ENCODE data around the gene KCTD13. TPM values are rescaled to one million over a fixed set of nuclear protein-coding genes. Genes with fewer than 3 reads are reported as not detected.
A peak's percentile ranks its signal among the peaks of the same experiment; 100 is the strongest.
"Not testable (repeated sequence)": the region's sequence is repeated elsewhere in the genome, so short reads cannot be mapped to it uniquely, and the experiment has no call there.

Gene KCTD13
- total and polyA plus RNA-seq, 9 donors, result 4.3 to 18.8 (median 12.2) TPM

- H3K27me3 ChIP-seq (ENCODE audit: control insufficient read depth, insufficient read depth, low read length), result peaks cover under 1% of the 10 kb centered on the region
- 89% methylated on average over 3 of the region's 4 CpGs for WGBS (ENCODE audit: insufficient coverage)
- no peak for DNase-seq
- H3K9me3 ChIP-seq (replicated peaks; ENCODE audit: control insufficient read depth, low read depth, low read length), result no peaks in the 10 kb centered on the region
- H3K36me3 ChIP-seq (ENCODE audit: control insufficient read depth, insufficient read depth, low read length), result no peaks in the 10 kb centered on the region
- H3K4me3 ChIP-seq (ENCODE audit: low read length), result no peak overlapping the region
- H3K4me1 ChIP-seq (ENCODE audit: control insufficient read depth, insufficient read depth, low read length), result no peaks in the 10 kb centered on the region
- no peak overlapping the region for H3K27ac ChIP-seq (ENCODE audit: low read length)
Observed at GRCh38 chr16:29950806-29951461, 24.9 kb upstream of the KCTD13 start.

GRCh38 chr16:29947897-29948296 lies 21.9 kb upstream of the KCTD13 start:
- DNase-seq, result no peak
- H3K27me3 ChIP-seq (ENCODE audit: control insufficient read depth, insufficient read depth, low read length), result no peaks in the 10 kb centered on the region
- no peaks in the 10 kb centered on the region for H3K36me3 ChIP-seq (ENCODE audit: control insufficient read depth, insufficient read depth, low read length)
- H3K27ac ChIP-seq (ENCODE audit: low read length), result no peak overlapping the region
- H3K4me3 ChIP-seq (ENCODE audit: low read length), result no peak overlapping the region
- no CpG with 5 or more reads among the region's 2 CpGs for WGBS (ENCODE audit: insufficient coverage)
- peaks cover 8% of the 10 kb centered on the region for H3K4me1 ChIP-seq (ENCODE audit: control insufficient read depth, insufficient read depth, low read length)
- no peaks in the 10 kb centered on the region for H3K9me3 ChIP-seq (replicated peaks; ENCODE audit: control insufficient read depth, low read depth, low read length)

DNA sequence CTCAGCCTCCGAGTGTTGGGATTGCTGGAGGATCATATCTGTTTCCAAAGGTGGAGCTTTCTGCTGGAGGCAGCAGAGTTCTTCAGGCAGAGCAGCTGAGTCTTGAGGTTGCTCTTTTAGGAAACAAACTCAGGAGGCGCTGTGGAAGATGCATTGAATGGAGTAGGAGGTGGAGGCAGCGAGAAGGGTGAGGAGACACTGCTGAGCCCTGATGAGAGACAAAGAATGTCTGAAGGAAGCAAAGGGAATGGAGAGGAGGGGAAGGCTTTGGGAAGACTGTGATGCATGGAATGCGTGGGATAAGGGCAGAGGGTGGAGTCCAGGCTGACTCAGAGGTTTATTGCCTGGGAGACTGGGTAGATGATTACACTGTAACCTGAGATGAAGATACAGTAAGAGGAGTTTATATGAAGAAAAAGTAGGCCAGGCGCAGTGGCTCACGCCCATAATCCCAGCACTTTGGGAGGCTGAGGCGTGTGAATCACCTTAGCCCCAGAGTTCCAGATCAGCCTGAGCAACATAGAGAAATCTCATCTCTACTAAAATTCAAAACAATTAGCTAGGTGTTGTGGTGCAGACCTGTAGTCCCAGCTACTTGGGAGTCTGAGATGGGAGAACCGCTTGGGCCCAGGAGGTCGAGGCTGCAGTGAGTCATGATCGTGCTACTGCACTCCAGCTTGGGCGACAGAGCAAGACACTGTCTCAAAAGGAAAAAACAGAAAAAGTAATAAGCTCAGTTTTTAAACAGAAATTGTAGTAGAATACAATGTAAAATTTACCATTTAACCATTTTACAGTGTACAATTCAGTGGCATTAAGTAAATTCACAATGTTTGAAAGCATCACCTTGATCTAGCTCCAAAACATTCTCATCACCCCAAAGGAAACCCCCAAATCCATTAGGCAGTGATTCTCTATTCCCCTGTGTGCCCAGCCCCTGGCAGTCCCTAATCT lies 18.1 kb upstream of the KCTD13 start:
- WGBS (ENCODE audit: insufficient coverage), result 27% methylated on average over 6 of the region's 11 CpGs
- Histone ChIP-seq H3K27me3 (ENCODE audit: control insufficient read depth, insufficient read depth, low read length) (no peaks in the 10 kb centered on the region), H3K4me1 (ENCODE audit: control insufficient read depth, insufficient read depth, low read length) (peaks cover 8% of the 10 kb centered on the region), H3K36me3 (ENCODE audit: control insufficient read depth, insufficient read depth, low read length) (no peaks in the 10 kb centered on the region), H3K4me3 (ENCODE audit: low read length) (no peak overlapping the region), H3K27ac (ENCODE audit: low read length) (peak overlapping the region; percentile 47), H3K9me3 (replicated peaks; ENCODE audit: control insufficient read depth, low read depth, low read length) (no peaks in the 10 kb centered on the region)
- peak; percentile 79 for DNase-seq

DNA sequence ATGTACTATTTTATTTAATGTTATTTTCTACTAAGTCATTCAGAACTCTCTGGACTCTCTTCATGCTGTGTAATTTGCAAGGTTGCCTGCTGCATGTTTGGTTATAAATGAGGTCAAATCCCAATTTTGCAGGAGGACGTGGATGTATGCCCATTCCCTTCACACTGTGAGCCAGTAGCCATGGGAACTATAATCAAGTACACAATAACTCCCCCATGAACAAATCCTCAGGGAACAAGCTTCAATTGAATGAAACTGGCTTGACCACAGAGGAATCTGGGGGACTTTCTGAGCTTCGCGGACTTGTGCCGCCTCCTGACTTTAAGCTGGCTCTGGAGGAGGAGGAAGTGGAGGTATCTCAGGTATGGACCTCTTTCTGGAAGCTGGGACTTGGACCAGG lies 14.6 kb upstream of the KCTD13 start:
- WGBS (ENCODE audit: insufficient coverage), result no CpG with 5 or more reads among the region's 4 CpGs
- H3K4me3 ChIP-seq (ENCODE audit: low read length), result no peak overlapping the region
- no peak for DNase-seq
- no peak overlapping the region for H3K27ac ChIP-seq (ENCODE audit: low read length)
- no peaks in the 10 kb centered on the region for H3K36me3 ChIP-seq (ENCODE audit: control insufficient read depth, insufficient read depth, low read length)
- H3K4me1 ChIP-seq (ENCODE audit: control insufficient read depth, insufficient read depth, low read length), result peaks cover 8% of the 10 kb centered on the region
- H3K27me3 ChIP-seq (ENCODE audit: control insufficient read depth, insufficient read depth, low read length), result no peaks in the 10 kb centered on the region
- H3K9me3 ChIP-seq (replicated peaks; ENCODE audit: control insufficient read depth, low read depth, low read length), result no peaks in the 10 kb centered on the region

GRCh38 chr16:29931750-29932149 lies 5.7 kb upstream of the KCTD13 start:
- not testable (repeated sequence) for H3K27me3 ChIP-seq (ENCODE audit: control insufficient read depth, insufficient read depth, low read length); H3K4me1 ChIP-seq (ENCODE audit: control insufficient read depth, insufficient read depth, low read length)
- no CpG with 5 or more reads among the region's 2 CpGs for WGBS (ENCODE audit: insufficient coverage)

GRCh38 chr16:29927070-29927905 lies 1.3 kb upstream of the KCTD13 start:
- Histone ChIP-seq H3K9me3 (replicated peaks; ENCODE audit: control insufficient read depth, low read depth, low read length) (no peaks in the 10 kb centered on the region), H3K27me3 (ENCODE audit: control insufficient read depth, insufficient read depth, low read length) (no peaks in the 10 kb centered on the region), H3K36me3 (ENCODE audit: control insufficient read depth, insufficient read depth, low read length) (peaks cover 9% of the 10 kb centered on the region), H3K4me1 (ENCODE audit: control insufficient read depth, insufficient read depth, low read length) (peaks cover 18% of the 10 kb centered on the region), H3K4me3 (ENCODE audit: low read length) (peak overlapping the region; percentile 83), H3K27ac (ENCODE audit: low read length) (peak overlapping the region; percentile 93)
- WGBS (ENCODE audit: insufficient coverage), result 56% methylated on average over 8 of the region's 12 CpGs
- peak; percentile 14 for DNase-seq

More at GRCh38 chr16:29931750-29932149, 5.7 kb upstream of the KCTD13 start:
- DNase-seq; H3K4me3 ChIP-seq (ENCODE audit: low read length); H3K36me3 ChIP-seq (ENCODE audit: control insufficient read depth, insufficient read depth, low read length); H3K9me3 ChIP-seq (replicated peaks; ENCODE audit: control insufficient read depth, low read depth, low read length); H3K27ac ChIP-seq (ENCODE audit: low read length): not testable (repeated sequence)

- WGBS (ENCODE audit: insufficient coverage), result 7% methylated on average over 12 of the region's 12 CpGs
- Histone ChIP-seq H3K9me3 (replicated peaks; ENCODE audit: control insufficient read depth, low read depth, low read length) (no peaks in the 10 kb centered on the region), H3K4me3 (ENCODE audit: low read length) (peak overlapping the region; percentile 83), H3K27ac (ENCODE audit: low read length) (peak overlapping the region; percentile 93), H3K4me1 (ENCODE audit: control insufficient read depth, insufficient read depth, low read length) (peaks cover 18% of the 10 kb centered on the region), H3K27me3 (ENCODE audit: control insufficient read depth, insufficient read depth, low read length) (no peaks in the 10 kb centered on the region), H3K36me3 (ENCODE audit: control insufficient read depth, insufficient read depth, low read length) (peaks cover 10% of the 10 kb centered on the region)
- peak; percentile 71 for DNase-seq
Observed at GRCh38 chr16:29926711-29927052, 656 bp upstream of the KCTD13 start.

DNA sequence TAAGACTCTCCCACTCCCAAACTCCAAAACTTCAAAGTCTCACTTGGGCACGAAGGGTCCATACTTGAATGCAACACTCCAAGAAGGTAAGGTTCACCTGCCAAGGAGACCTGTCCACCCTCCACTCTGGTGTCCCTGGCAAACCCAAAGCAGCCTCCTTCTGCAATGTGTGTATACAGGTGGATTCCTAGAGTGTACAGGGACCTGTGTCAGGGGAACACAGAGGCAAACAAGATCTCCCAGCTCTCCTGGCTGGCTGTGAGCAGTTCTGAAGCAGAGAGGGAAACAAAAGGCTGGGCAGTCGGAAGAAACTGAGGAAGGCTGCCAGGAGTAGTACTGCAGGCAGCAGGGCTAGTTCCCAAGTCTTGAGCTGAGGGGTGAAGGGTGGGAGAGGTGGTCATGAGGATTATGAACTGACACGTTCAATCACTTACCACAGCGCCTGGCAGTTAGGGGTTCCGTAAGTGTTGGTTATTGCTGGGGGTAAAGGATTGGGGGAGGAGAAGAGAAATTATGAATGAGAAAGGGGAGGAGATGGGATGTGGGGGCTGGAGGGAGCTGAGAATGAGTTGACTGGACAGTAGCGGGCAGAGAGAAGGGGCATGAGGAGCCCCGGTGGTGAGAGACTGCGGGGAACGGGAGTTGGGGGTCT lies 795 bp downstream of the KCTD13 start:
- no peaks in the 10 kb centered on the region for H3K9me3 ChIP-seq (replicated peaks; ENCODE audit: control insufficient read depth, low read depth, low read length)
- WGBS (ENCODE audit: insufficient coverage), result 2% methylated on average over 8 of the region's 9 CpGs

DNA sequence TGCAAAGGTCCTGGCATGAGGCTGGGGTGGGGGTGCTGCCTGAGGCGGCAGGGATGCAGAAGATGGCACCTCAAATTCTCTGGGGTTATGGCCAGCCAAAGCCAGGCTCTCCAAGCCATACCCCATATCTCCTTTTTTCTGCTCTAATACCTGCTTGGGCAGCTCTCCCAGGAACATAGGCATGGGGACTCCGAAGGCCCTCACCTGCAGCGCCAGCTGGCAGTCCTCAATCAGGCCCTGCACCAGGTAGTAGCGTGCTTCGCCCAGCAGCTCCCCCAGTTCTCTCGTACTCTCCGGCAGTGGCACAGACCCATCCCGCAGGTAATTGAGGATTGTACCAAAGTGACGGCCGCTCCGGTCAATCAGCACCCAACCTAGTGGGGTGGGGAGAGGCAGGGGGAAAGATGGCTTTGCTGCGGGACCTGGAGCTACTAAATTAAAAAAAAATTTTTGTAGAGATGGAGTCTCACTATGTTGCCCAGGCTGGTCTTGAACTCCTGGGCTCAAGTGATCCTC lies 3.0 kb downstream of the KCTD13 start:
- H3K9me3 ChIP-seq (replicated peaks; ENCODE audit: control insufficient read depth, low read depth, low read length), result no peaks in the 10 kb centered on the region
- H3K36me3 ChIP-seq (ENCODE audit: control insufficient read depth, insufficient read depth, low read length), result peaks cover 20% of the 10 kb centered on the region
- WGBS (ENCODE audit: insufficient coverage), result 93% methylated on average over 12 of the region's 12 CpGs
- H3K4me1 ChIP-seq (ENCODE audit: control insufficient read depth, insufficient read depth, low read length), result peaks cover 18% of the 10 kb centered on the region
- no peak overlapping the region for H3K4me3 ChIP-seq (ENCODE audit: low read length)
- H3K27me3 ChIP-seq (ENCODE audit: control insufficient read depth, insufficient read depth, low read length), result no peaks in the 10 kb centered on the region
- no peak for DNase-seq
- H3K27ac ChIP-seq (ENCODE audit: low read length), result no peak overlapping the region

More for the DNA sequence above, 795 bp downstream of the KCTD13 start:
- peak; percentile 22 for DNase-seq
- Histone ChIP-seq H3K36me3 (ENCODE audit: control insufficient read depth, insufficient read depth, low read length) (peaks cover 20% of the 10 kb centered on the region), H3K4me1 (ENCODE audit: control insufficient read depth, insufficient read depth, low read length) (peaks cover 18% of the 10 kb centered on the region), H3K4me3 (ENCODE audit: low read length) (peak overlapping the region; percentile 83), H3K27ac (ENCODE audit: low read length) (no peak overlapping the region), H3K27me3 (ENCODE audit: control insufficient read depth, insufficient read depth, low read length) (no peaks in the 10 kb centered on the region)
